Keratinocyte (primary cell): ENCODE measurements around the gene RNU7-1. TPM values are rescaled to one million over a fixed set of nuclear protein-coding genes. Genes with fewer than 3 reads are reported as not detected.

Source experiments
- DNase-seq: peaks from one replicate; pipeline ENCODE4 v3.0.0-alpha.2; 2011; ENCODE audit warnings: low read depth, missing footprints, low spot score
- FAIRE-seq: peaks from 2 replicates; lab custom pipeline; 2011; peaks lifted over from hg19 to GRCh38; lab: Jason Lieb, UNC
- H2AFZ ChIP-seq: 2 replicates; pipeline ENCODE4 v1.6.0; 2012; ENCODE audit warnings: low read length, control low read depth, inconsistent platforms; ENCODE audit not compliant: control insufficient read depth
- H3K27ac ChIP-seq: 2 replicates; pipeline ENCODE4 v1.5.1; 2011; ENCODE audit warnings: low read length; ENCODE audit not compliant: control insufficient read depth, insufficient read depth
- H3K27me3 ChIP-seq: 3 replicates; pipeline ENCODE4 v1.6.0; 2011; ENCODE audit warnings: low read length; ENCODE audit not compliant: control insufficient read depth, insufficient read depth; ENCODE audit errors: extremely low read depth
- H3K36me3 ChIP-seq, 2 experiments: 2 replicates in 1 of 2; 3 replicates in 1 of 2; pipeline ENCODE4 v1.5.1; 2011; ENCODE audit warnings: low read length in 2 of 2, mild to moderate bottlenecking in 1 of 2; ENCODE audit not compliant: control insufficient read depth in 2 of 2, insufficient read depth in 2 of 2; ENCODE audit errors: extremely low read depth in 1 of 2
- H3K4me1 ChIP-seq: 3 replicates; pipeline ENCODE4 v1.5.1; 2011; ENCODE audit warnings: low read length; ENCODE audit not compliant: control insufficient read depth, insufficient read depth; ENCODE audit errors: extremely low read depth
- H3K4me2 ChIP-seq: 3 replicates; pipeline ENCODE4 v1.6.0; 2011; ENCODE audit warnings: low read depth, low read length; ENCODE audit not compliant: control insufficient read depth, insufficient read depth; ENCODE audit errors: extremely low read depth
- H3K4me3 ChIP-seq, 3 experiments: fragments of 200-600 bp in 1 of 3; sonication (generic) in 1 of 3; 2 replicates in 2 of 3; 3 replicates in 1 of 3; pipeline ENCODE4 v1.5.1; 2011 to 2016; ENCODE audit warnings: low read length in 3 of 3, mild to moderate bottlenecking in 3 of 3, control low read depth in 2 of 3, inconsistent platforms in 1 of 3, low read depth in 1 of 3, mixed read lengths in 1 of 3, mixed run types in 1 of 3, moderate library complexity in 1 of 3; ENCODE audit not compliant: control insufficient read depth in 2 of 3, insufficient read depth in 2 of 3; ENCODE audit errors: extremely low read depth in 1 of 3
- H3K79me2 ChIP-seq: 2 replicates; pipeline ENCODE4 v1.6.0; 2012; ENCODE audit warnings: low read length; ENCODE audit not compliant: control insufficient read depth, insufficient read depth
- H3K9ac ChIP-seq: 3 replicates; pipeline ENCODE4 v1.6.0; 2011; ENCODE audit warnings: low read length; ENCODE audit not compliant: control insufficient read depth, insufficient read depth; ENCODE audit errors: extremely low read depth
- H3K9me1 ChIP-seq: 3 replicates; pipeline ENCODE4 v1.6.0; 2011; ENCODE audit warnings: low read length; ENCODE audit not compliant: control insufficient read depth, insufficient read depth; ENCODE audit errors: extremely low read depth
- H3K9me3 ChIP-seq: 2 replicates; pipeline ENCODE4 v1.5.1; 2012; ENCODE audit warnings: low read depth, low read length; ENCODE audit not compliant: control insufficient read depth
- H4K20me1 ChIP-seq: 3 replicates; pipeline ENCODE4 v1.6.0; 2011; ENCODE audit warnings: low read length; ENCODE audit not compliant: control insufficient read depth, insufficient read depth; ENCODE audit errors: extremely low read depth
- CTCF ChIP-seq, 3 experiments: IDR thresholded peaks in 1 of 3; conservative IDR thresholded peaks in 1 of 3; optimal IDR thresholded peaks in 1 of 3; 2 replicates in 2 of 3; 3 replicates in 1 of 3; pipeline versions ENCODE3 to v1.5.1; 2011; ENCODE audit warnings: low read length in 3 of 3, mild to moderate bottlenecking in 3 of 3, moderate library complexity in 2 of 3, control low read depth in 1 of 3, inconsistent platforms in 1 of 3; ENCODE audit not compliant: insufficient read depth in 2 of 3; ENCODE audit errors: extremely low read depth in 1 of 3
- EZH2 ChIP-seq: IDR thresholded peaks from one replicate; pipeline ENCODE4 v1.6.1; 2012; ENCODE audit warnings: inconsistent platforms, mild to moderate bottlenecking, low read length, moderate library complexity
- dilution Hi-C: fragments of 300-500 bp; cut with MboI; formaldehyde crosslinking; loops from one replicate; pipeline ENCODE4 v1.7.0; 2020; ENCODE audit warnings: low sequenced_read_pairs; ENCODE audit not compliant: extremely low pct_ligation_motif_present
- polyA plus RNA-seq, 5 experiments: library from polyadenylated mRNA; depleted of rRNA in 3 of 5; stranded (reverse) in 3 of 5; stranded (forward) in 1 of 5; unstranded in 1 of 5; fragments of >200 nt; gene quantifications; 1 replicate in 1 of 5; 2 replicates in 3 of 5; 3 replicates in 1 of 5; pipeline versions ENCODE4 v1.2.1 to v1.2.3, GENCODE V29; 2011 to 2012; ENCODE audit warnings: missing spikeins in 2 of 5, low read depth in 1 of 5, low replicate concordance in 1 of 5

RNU7-1 gene
- polyA plus RNA-seq, 1 donor (not counting 4 experiments of a cell fraction or from before 2014, with no cell fraction given): not detected

GRCh38 chr12:6899837-6900519 is 43.6 kb upstream of the RNU7-1 start:
- H2AFZ ChIP-seq: no peak overlapping the region
- H3K27me3 ChIP-seq: no peaks in the 10 kb centered on the region
- H3K9me1 ChIP-seq: no peaks in the 10 kb centered on the region
- H3K36me3 ChIP-seq: no peaks in the 10 kb centered on the region
- peaks cover 8% of the 10 kb centered on the region for H3K4me1 ChIP-seq
- no peak for DNase-seq
- H4K20me1 ChIP-seq: no peaks in the 10 kb centered on the region
- no peak for FAIRE-seq
- dilution Hi-C loops: no loop called here
- H3K4me2 ChIP-seq: no peak overlapping the region
- H3K9ac ChIP-seq: no peak overlapping the region
- no peak overlapping the region for H3K27ac ChIP-seq
- no peaks in the 10 kb centered on the region for H3K9me3 ChIP-seq
- no peaks in the 10 kb centered on the region for H3K79me2 ChIP-seq
- TF ChIP-seq CTCF (optimal IDR thresholded peaks at IDR 0.05 in 1 of 3, IDR thresholded peaks at IDR 0.05 in 1 of 3, conservative IDR thresholded peaks at IDR 0.05 in 1 of 3; ENCODE audit: extremely low read depth in 1 of 3, insufficient read depth in 2 of 3, low read length in 3 of 3) (no peak), EZH2 (no peak)
- H3K4me3 ChIP-seq: no peak overlapping the region

- H3K27me3 ChIP-seq: no peaks in the 10 kb centered on the region
- DNase-seq: no peak
- no peaks in the 10 kb centered on the region for H4K20me1 ChIP-seq
- no peak overlapping the region for H3K27ac ChIP-seq
- H3K9ac ChIP-seq: no peak overlapping the region
- peaks cover 13% of the 10 kb centered on the region for H3K4me1 ChIP-seq
- no peak for TF ChIP-seq CTCF (optimal IDR thresholded peaks at IDR 0.05 in 1 of 3, IDR thresholded peaks at IDR 0.05 in 1 of 3, conservative IDR thresholded peaks at IDR 0.05 in 1 of 3; ENCODE audit: extremely low read depth in 1 of 3, insufficient read depth in 2 of 3, low read length in 3 of 3)
- TF ChIP-seq EZH2: no peak
- no peak overlapping the region for H3K4me3 ChIP-seq
- dilution Hi-C loops: no loop called here
- no peaks in the 10 kb centered on the region for H3K36me3 ChIP-seq
- H3K9me1 ChIP-seq: no peaks in the 10 kb centered on the region
- H2AFZ ChIP-seq: no peak overlapping the region
- H3K79me2 ChIP-seq: no peaks in the 10 kb centered on the region
- FAIRE-seq: no peak
- H3K4me2 ChIP-seq: no peak overlapping the region
- no peaks in the 10 kb centered on the region for H3K9me3 ChIP-seq
These were observed 41.2 kb upstream of the RNU7-1 start for GRCh38 chr12:6902448-6902847.
